Measurements from ENCODE around the gene CEP85.
A peak's percentile ranks its signal among the peaks of the same experiment; 100 is the strongest.

The CEP85 gene, protein sequence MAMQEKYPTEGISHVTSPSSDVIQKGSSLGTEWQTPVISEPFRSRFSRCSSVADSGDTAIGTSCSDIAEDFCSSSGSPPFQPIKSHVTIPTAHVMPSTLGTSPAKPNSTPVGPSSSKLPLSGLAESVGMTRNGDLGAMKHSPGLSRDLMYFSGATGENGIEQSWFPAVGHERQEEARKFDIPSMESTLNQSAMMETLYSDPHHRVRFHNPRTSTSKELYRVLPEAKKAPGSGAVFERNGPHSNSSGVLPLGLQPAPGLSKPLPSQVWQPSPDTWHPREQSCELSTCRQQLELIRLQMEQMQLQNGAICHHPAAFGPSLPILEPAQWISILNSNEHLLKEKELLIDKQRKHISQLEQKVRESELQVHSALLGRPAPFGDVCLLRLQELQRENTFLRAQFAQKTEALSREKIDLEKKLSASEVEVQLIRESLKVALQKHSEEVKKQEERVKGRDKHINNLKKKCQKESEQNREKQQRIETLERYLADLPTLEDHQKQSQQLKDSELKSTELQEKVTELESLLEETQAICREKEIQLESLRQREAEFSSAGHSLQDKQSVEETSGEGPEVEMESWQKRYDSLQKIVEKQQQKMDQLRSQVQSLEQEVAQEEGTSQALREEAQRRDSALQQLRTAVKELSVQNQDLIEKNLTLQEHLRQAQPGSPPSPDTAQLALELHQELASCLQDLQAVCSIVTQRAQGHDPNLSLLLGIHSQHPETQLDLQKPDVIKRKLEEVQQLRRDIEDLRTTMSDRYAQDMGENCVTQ

GRCh38 chr1:26233903-26234643, at the start of gene CEP85:
Gene CEP85, plus strand, starts transcription at chr1:26234200. Its CDS starts 5,584 bp downstream, at chr1:26239784.
- peak; percentile 94 to 98 for DNase-seq

- no peak for DNase-seq
These were observed 49.1 kb upstream of the CEP85 start for GRCh38 chr1:26184883-26185282.

DNA sequence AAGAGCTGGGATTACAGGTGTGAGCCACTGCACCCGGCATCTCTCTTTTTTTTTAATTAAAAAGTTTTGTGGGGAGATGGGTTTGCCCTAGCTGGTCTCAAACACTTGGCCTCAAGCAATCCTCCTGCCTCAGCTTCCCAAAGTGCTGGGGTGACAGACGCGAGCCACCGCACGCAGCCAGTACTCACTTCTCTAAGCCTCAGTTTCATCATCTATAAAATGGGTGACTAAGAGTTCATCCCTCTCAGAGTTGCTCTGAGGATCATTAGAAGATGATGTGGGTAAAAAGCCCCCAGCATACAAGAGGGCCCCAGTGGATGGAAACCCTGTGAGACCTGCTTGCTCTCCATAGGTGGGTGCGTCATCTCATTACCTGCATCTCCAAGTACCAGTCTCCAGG, 46.1 kb upstream of the CEP85 start:
- no peak for DNase-seq

DNA sequence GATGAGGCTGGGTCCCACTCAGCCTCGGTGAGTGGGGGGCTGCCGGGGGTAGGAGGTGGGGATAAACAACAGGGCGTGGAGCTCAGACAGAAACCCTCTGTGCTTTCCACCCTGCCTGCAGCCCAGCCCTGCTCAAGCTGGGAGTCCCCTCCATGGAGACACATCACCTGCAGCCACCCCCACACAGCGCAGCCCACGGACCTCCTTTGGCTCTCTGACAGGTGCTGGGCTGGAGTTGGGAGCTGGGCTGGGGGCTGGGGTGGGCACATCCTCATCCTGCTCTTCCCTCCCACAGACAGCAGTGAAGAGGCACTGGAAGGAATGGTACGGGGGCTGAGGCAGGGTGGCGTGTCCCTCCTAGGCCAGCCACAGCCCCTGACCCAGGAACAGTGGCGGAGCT, 45.5 kb upstream of the CEP85 start:
- no peak for DNase-seq

DNA sequence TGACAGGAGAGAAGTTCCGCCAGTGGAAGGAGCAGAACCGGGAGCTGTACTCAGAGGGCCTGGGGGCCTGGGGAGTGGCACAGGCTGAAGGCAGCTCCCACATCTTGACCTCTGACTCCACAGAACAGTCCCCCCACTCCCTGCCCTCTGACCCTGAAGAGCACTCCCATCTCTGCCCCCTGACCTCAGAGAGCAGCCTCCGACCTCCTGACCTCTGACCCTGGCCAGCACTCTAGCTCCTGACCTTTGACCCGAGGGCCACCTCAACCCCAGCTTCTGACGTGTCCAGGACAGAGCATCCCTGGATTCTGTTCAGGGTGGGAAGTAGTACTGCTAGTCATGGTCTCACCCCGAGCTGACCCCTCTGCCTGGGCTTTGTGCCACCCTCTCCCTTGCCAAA, 44.7 kb upstream of the CEP85 start:
- no peak for DNase-seq

GRCh38 chr1:26189751-26190275, 44.2 kb upstream of the CEP85 start:
- DNase-seq = no peak

DNA sequence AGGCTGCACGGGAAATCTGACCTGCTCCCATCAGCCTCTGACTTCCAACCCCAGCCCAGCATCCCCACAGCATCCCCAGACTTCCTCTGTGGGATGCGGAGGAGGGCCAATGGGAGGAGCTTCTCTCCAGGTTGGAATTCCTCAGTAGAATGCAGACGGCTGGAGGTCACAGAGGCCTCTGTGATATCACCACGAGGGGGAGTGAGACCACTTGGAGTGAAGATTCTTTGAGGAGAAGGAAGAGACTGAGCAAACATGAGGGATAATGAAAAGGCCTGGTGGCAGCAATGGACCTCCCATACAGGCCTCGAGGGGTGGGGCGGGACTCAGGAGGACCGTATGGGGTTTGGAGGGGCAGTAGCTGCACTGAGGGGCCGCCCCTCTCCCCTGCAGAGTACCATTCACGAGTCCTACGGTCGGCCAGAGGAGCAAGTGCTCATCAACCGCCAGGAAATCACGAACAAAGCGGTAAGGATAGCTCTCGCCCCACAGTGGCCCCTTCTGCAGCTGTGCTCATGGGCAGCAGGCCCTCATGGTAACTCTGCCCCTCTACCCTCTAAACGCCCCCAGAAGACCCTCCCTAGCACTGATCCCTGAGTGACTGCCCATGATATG, 43.5 kb upstream of the CEP85 start, which contains the start of gene CATSPER4:
Gene CATSPER4 (plus strand): TSS at position 230 of the 615 bp plus-strand sequence. CDS start 26 bp downstream, at position 256.
- peak; percentile 28 to 38 for DNase-seq

- DNase-seq = no peak
These were observed 42.3 kb upstream of the CEP85 start for GRCh38 chr1:26191739-26192138.

GRCh38 chr1:26195805-26196204, 38.2 kb upstream of the CEP85 start:
- no peak for DNase-seq

DNA sequence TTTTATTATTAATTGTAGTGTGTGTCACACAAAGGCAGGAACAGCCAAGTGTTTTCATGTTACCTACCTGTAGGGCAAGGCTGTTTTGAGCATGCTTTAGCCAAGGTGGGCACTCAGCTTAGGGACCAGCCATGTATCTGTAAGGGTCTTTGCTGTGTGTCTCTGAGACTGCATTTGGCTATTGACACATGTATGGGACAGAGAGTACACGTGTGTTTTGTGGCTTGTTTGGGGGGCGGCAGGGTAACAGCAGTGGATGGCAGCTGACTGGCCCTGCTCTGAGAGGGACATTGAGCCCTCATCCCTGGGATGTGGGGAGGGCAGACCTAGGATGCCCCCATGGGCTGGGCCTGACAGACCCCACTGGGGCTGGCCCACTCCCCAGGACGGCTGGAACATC, 36.7 kb upstream of the CEP85 start:
- DNase-seq = no peak

DNA sequence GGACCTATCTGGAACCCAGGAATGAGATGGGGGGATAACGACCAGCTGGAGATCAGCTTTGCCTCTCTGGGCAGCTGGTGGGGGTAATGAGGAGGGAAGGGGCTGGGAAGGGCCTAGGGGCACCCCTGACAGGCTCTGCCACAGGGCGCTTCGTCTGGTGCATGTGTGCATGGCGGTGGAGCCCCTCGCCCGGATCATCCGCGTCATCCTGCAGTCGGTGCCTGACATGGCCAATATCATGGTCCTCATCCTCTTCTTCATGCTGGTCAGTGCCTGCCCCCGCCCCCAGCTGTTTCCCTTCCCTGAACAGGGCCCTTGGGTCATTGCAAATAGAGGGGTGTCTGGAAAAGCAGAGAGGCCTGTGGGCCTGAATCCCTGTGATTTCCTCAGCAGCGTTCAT, 36.2 kb upstream of the CEP85 start:
- DNase-seq = no peak

GRCh38 chr1:26200413-26200812, 33.6 kb upstream of the CEP85 start:
- DNase-seq = no peak

DNA sequence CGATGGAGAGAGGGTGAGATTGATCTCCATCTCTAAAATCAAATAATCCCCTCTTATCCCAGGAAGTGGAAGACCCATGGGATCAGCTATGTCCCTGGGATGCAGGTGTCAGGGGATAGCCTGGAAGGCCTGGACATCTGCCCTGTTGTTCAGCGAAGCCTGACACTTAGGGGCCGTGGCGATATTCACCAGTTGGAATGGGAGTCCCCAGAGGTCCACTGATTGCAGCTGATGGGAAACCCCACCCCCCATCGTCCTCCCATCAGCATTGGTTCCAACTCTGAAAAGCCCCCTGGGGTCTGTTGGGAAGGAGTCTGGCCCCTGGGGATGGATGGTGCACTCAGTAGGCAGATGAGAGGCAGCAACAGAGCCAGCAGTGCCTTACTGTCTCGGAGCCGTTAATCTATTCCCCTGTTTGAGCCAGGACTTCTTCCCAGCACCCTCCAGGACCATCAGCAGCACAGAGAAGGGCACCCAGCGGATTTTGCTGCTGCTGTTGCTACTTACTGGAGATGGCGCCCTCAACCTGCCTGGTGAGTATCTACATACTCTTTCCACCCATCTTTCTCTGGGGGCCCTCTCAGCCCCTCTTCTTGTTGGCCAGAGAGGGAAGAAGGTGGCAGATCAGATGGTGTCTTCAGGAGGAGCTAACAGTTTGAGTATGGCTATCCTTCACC, 30.2 kb upstream of the CEP85 start:
- no peak for DNase-seq

DNA sequence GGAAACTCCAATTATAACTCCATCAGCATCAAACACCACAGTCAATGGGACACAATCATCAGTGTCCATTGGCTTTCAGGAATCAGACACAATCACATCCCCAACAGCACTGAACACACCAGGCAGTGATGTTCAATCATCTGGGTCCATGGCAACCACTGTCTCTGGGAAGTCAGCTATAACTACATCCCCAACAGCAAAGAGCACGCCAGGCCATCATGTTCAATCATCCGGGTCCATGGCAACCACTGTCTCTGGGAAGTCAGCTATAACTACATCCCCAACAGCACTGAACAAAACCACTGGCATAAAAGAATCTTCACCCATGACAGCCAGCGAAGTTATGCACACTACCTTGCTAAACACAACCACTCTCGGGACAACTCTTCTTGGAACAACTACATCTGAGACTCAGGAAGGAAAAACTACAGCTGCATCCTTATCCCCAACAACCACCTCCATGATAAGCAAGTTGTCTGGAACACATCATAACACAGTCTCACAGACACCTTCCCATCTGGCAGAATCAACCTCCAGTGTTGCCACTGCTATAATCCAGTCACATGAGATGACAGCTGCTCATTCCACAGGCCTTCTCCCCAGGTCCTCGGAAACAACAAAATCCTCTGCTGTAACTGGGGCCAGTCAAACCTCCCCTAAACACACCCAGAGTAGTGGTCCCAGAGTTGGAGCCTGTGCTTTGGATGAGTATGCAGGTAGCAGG, 23.7 kb upstream of the CEP85 start:
- no peak for DNase-seq

DNA sequence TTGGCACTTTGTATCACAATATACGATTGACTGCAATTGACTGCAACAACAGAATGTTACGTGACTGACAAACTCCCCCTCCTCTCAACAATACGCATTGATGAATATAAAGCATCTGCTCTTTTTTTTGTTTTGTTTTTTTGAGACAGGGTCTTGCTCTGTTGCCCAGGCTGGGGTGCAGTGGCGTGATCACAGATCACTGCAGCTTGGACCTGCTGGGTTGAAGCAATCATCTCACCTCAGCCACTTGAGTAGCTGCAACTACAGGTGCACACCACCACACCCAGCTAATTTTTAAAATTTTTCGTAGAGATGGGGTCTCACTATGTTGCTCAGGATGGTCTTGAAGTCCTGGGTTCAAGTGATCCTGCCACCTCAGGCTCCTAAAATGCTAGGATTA, 21.3 kb upstream of the CEP85 start:
- DNase-seq = no peak

GRCh38 chr1:26213335-26213905, 20.6 kb upstream of the CEP85 start:
- DNase-seq = no peak

DNA sequence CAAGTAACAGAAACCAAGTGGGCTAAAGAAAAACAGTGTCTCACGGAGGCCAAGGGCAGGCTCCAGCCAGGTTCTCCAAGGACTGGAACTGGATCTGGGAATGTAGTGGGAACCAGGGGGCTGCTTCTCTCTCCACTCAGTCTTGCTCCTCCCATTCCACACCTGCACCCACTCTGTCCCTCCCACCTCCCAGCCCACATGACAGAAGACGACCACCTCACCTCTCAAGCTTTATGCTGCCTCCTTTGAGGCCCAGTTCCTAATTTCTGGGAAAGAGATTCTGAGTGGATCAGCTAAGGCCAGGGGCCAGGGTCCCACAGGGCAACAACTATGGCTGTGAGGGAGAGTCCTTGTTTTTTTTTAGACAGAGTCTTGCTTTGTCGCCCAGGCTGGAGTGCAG, 18.8 kb upstream of the CEP85 start:
- DNase-seq = no peak

DNA sequence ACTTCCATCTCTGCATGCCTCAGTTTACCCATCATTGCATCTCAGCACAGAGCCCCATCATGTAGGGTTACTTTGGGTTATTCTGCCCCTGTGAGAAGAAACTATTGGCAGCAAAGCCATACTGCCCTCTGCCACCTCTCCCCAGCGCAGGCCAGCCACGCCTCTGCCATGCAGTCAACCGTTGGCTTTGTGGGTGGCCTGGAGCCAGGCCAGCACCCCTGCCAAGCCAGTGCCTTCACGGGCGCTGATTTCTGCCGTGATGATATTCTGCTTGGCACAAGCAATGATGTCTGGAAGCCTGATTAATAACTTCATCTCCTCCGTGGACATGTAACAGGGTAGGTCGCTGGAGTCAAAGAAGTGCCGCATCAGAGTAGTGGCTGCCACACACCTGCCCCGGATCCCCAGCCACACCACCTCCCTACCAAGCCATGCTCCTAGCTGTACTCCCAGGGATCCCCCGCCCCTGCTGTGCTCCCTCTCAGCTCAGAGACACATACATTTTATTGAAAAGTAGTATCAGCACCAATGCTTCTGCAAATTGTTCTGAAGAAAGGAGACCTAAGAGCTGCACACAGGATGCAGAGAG, 15.0 kb upstream of the CEP85 start:
- DNase-seq = no peak

DNA sequence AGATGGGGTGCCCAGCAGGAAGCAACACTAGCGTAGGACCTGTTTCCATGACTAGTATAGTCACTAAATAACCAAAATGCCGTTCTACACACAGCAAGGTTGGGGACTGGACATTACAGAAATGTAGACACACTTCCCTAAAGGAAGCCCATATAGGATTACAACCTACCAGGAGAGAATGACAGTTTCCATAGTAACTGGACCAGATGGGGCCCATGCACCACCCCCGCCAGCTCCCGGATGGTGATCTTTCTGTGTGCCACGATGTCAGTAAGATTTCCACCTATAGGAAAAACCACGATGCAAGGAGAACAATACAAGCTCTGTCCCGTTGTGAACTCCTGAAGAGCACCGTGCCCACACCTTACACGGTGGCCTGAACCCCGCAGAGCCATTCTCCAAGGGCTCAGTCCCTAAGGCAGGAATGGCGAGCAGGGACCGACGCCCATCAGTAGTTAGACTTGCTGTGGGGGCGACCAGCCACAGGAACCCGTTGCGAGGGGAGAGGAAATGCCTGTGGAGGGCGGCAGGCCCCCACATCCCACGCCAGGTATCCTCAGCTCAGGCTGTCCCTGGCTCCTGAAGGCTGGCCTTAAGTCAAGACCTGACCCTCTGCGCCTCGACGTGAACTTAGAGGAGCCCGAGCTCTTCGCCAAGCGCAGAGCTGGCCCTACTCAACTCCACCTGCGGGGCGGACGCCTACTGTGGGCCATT, 13.6 kb upstream of the CEP85 start:
- DNase-seq = no peak

- DNase-seq = no peak
These were observed 12.9 kb upstream of the CEP85 start for GRCh38 chr1:26221094-26221493.
